ENCODE results near the gene ASIC4.

ASIC4 gene

GRCh38 chr2:219514196-219514761 is at the start of gene ASIC4:
TSS of gene ASIC4 (plus strand) at chr2:219514482. CDS start at chr2:219514725, 243 bp downstream.
- no peak for DNase-seq

GRCh38 chr2:219465659-219466561 is 48.4 kb upstream of the ASIC4 start:
- no peak for DNase-seq

GRCh38 chr2:219466816-219467735 is 47.2 kb upstream of the ASIC4 start:
- DNase-seq, result no peak

- DNase-seq, result no peak
Observed at GRCh38 chr2:219467736-219468075, 46.6 kb upstream of the ASIC4 start.

- DNase-seq, result no peak
Observed at GRCh38 chr2:219468410-219469185, 45.7 kb upstream of the ASIC4 start.

GRCh38 chr2:219469186-219469724 is 45.0 kb upstream of the ASIC4 start:
- DNase-seq, result no peak

GRCh38 chr2:219470429-219470828 is 43.9 kb upstream of the ASIC4 start:
- DNase-seq, result no peak

- no peak for DNase-seq
Observed at GRCh38 chr2:219471476-219472371, 42.6 kb upstream of the ASIC4 start.

GRCh38 chr2:219472629-219473187 is 41.6 kb upstream of the ASIC4 start:
- no peak for DNase-seq

GRCh38 chr2:219473511-219473910 is 40.8 kb upstream of the ASIC4 start:
- no peak for DNase-seq

GRCh38 chr2:219474285-219475060 is 39.8 kb upstream of the ASIC4 start:
- DNase-seq, result no peak

GRCh38 chr2:219475278-219475677 is 39.0 kb upstream of the ASIC4 start:
- DNase-seq, result no peak

- peak; percentile 71 for DNase-seq
Observed at GRCh38 chr2:219475697-219476651, 38.3 kb upstream of the ASIC4 start.

- DNase-seq, result no peak
Observed at GRCh38 chr2:219476652-219477151, 37.6 kb upstream of the ASIC4 start.

GRCh38 chr2:219477179-219477578 is 37.1 kb upstream of the ASIC4 start:
- DNase-seq, result no peak

GRCh38 chr2:219477815-219478214 is 36.5 kb upstream of the ASIC4 start:
- DNase-seq, result no peak

- no peak for DNase-seq
Observed at GRCh38 chr2:219478916-219479315, 35.4 kb upstream of the ASIC4 start.

GRCh38 chr2:219480004-219480403 is 34.3 kb upstream of the ASIC4 start:
- DNase-seq, result no peak
